SK-N-SH (cell line): Measurements from ENCODE around the gene ADAMTS13. TPM values are rescaled to one million over a fixed set of nuclear protein-coding genes. Genes with fewer than 3 reads are reported as not detected.

Experiments used
- CTCF ChIA-PET: fragments of 300-600, 350-600 bp; formaldehyde crosslinking; extraction: SDS; loops from one replicate; lab custom pipeline; 2021; lab: Yijun Ruan, JAX
- POLR2A ChIA-PET: fragments of 350-600 bp; sonication (Branson Sonifier 250); formaldehyde crosslinking; extraction: SDS; loops from one replicate; lab custom pipeline; 2020; ENCODE audit warnings: antibody characterized with exemption, inconsistent platforms; lab: Yijun Ruan, JAX
- DNase-seq: peaks from one replicate; pipeline ENCODE4 v3.0.0; 2012
- H2AFZ ChIP-seq: fragments of 200-600 bp; sonication (generic); 2 replicates; pipeline ENCODE4 v1.8.1; 2016; ENCODE audit warnings: antibody characterized with exemption, mild to moderate bottlenecking, low read depth
- H3F3A ChIP-seq: fragments of 200-600 bp; sonication (generic); replicated peaks from 2 replicates; pipeline ENCODE3; 2016; ENCODE audit warnings: antibody characterized with exemption, mild to moderate bottlenecking; ENCODE audit not compliant: insufficient read depth
- H3K27ac ChIP-seq, 2 experiments: fragments of 200-500 bp in 1 of 2; fragments of 200-600 bp in 1 of 2; sonication (Bioruptor generic) in 1 of 2; sonication (generic), shearing (Covaris generic) in 1 of 2; 2 replicates each; pipeline versions ENCODE4 v1.5.1 to v1.6.1; 2014 to 2016; ENCODE audit warnings: low read depth in 2 of 2, inconsistent platforms in 1 of 2, low read length in 1 of 2, mild to moderate bottlenecking in 1 of 2, mixed read lengths in 1 of 2
- H3K27me3 ChIP-seq: fragments of 200-600 bp; sonication (generic), shearing (Covaris generic); 2 replicates; pipeline ENCODE4 v1.6.1; 2016; ENCODE audit warnings: mixed run types; ENCODE audit not compliant: insufficient read depth
- H3K36me3 ChIP-seq, 2 experiments: fragments of 200-500 bp in 1 of 2; fragments of 200-600 bp in 1 of 2; sonication (Bioruptor generic) in 1 of 2; sonication (generic) in 1 of 2; replicated peaks in 1 of 2; 2 replicates each; pipeline versions ENCODE3 to v1.5.1; 2014 to 2016; ENCODE audit warnings: low read length in 1 of 2, mild to moderate bottlenecking in 1 of 2; ENCODE audit not compliant: insufficient read depth in 2 of 2, control insufficient read depth in 1 of 2
- H3K4me1 ChIP-seq, 2 experiments: fragments of 200-500 bp in 1 of 2; fragments of 200-600 bp in 1 of 2; sonication (Bioruptor generic) in 1 of 2; sonication (generic), shearing (Covaris generic) in 1 of 2; 2 replicates each; pipeline versions ENCODE4 v1.5.1 to v1.6.1; 2014 to 2016; ENCODE audit warnings: low read depth in 1 of 2, low read length in 1 of 2, mixed run types in 1 of 2; ENCODE audit not compliant: insufficient read depth in 2 of 2, control insufficient read depth in 1 of 2
- H3K4me2 ChIP-seq: fragments of 200-600 bp; sonication (generic), shearing (Covaris generic); 2 replicates; pipeline ENCODE4 v1.6.1; 2017; ENCODE audit warnings: mixed run types
- H3K4me3 ChIP-seq, 2 experiments: fragments of 200-500 bp in 1 of 2; fragments of 200-600 bp in 1 of 2; sonication (Bioruptor generic) in 1 of 2; sonication (generic), shearing (Covaris generic) in 1 of 2; 2 replicates each; pipeline versions ENCODE4 v1.5.1 to v1.8.1; 2014 to 2016; ENCODE audit warnings: low read depth in 2 of 2, inconsistent platforms in 1 of 2, low read length in 1 of 2, mild to moderate bottlenecking in 1 of 2, mixed read lengths in 1 of 2, moderate library complexity in 1 of 2
- H3K79me2 ChIP-seq: fragments of 200-600 bp; sonication (generic); 2 replicates; pipeline ENCODE4 v1.8.1; 2017; ENCODE audit warnings: mild to moderate bottlenecking; ENCODE audit not compliant: insufficient read depth
- H3K9ac ChIP-seq: fragments of 200-600 bp; sonication (generic); 2 replicates; pipeline ENCODE4 v1.6.1; 2017; ENCODE audit warnings: mixed run types
- H3K9me2 ChIP-seq: fragments of 200-600 bp; sonication (generic); 2 replicates; pipeline ENCODE4 v1.6.1; 2017; ENCODE audit warnings: mixed run types
- H3K9me3 ChIP-seq: fragments of 200-600 bp; sonication (generic); 2 replicates; pipeline ENCODE4 v1.6.1; 2017; ENCODE audit warnings: mixed run types, mild to moderate bottlenecking, moderate library complexity
- H4K20me1 ChIP-seq: fragments of 200-600 bp; sonication (generic); 2 replicates; pipeline ENCODE4 v1.6.1; 2017; ENCODE audit warnings: mild to moderate bottlenecking, mixed run types; ENCODE audit not compliant: insufficient read depth
- CHD2 ChIP-seq: fragments of 150-350 bp; IDR thresholded peaks from 2 replicates; pipeline ENCODE4 v1.6.1; 2018; ENCODE audit warnings: low read length; ENCODE audit not compliant: partially characterized antibody
- EZH2phosphoT487 ChIP-seq: fragments of 200-600 bp; sonication (generic); IDR thresholded peaks from 2 replicates; pipeline ENCODE4 v1.6.1; 2017; ENCODE audit warnings: low read depth, mixed run types, mild to moderate bottlenecking, antibody characterized with exemption, moderate library complexity, borderline replicate concordance
- FOXJ3 ChIP-seq: sonication (generic); formaldehyde crosslinking; IDR thresholded peaks from 2 replicates; pipeline ENCODE4 v1.5.1; 2020; ENCODE audit warnings: mild to moderate bottlenecking, missing genetic modification reagents
- JUND ChIP-seq: IDR thresholded peaks from 2 replicates; pipeline ENCODE4 v1.4.0; 2012
- MXI1 ChIP-seq: IDR thresholded peaks from 2 replicates; pipeline ENCODE4 v1.6.1; 2012; ENCODE audit warnings: mild to moderate bottlenecking, low read depth, low read length, improper control_type of control experiment
- NFIC ChIP-seq: IDR thresholded peaks from 2 replicates; pipeline ENCODE4 v1.4.0; 2012; ENCODE audit warnings: borderline replicate concordance
- NRF1 ChIP-seq: IDR thresholded peaks from 2 replicates; pipeline ENCODE4 v1.6.1; 2012; ENCODE audit warnings: low read depth, mild to moderate bottlenecking, low read length
- POLR2AphosphoS5 ChIP-seq: IDR thresholded peaks from 2 replicates; pipeline ENCODE4 v1.6.1; 2012; ENCODE audit warnings: low read depth, low read length
- RCOR1 ChIP-seq: fragments of 150-350 bp; IDR thresholded peaks from 2 replicates; pipeline ENCODE4 v1.6.1; 2017; ENCODE audit warnings: antibody characterized with exemption, low read length
- RFX5 ChIP-seq: IDR thresholded peaks from 2 replicates; pipeline ENCODE4 v1.6.1; 2012; ENCODE audit warnings: mild to moderate bottlenecking, improper control_type of control experiment, low read length
- RXRA ChIP-seq: IDR thresholded peaks from 2 replicates; pipeline ENCODE4 v1.4.0; 2012; ENCODE audit warnings: low read depth, mild to moderate bottlenecking, borderline replicate concordance
- TAF1 ChIP-seq: IDR thresholded peaks from 2 replicates; pipeline ENCODE4 v1.6.1; 2012; ENCODE audit warnings: low read depth, mild to moderate bottlenecking, low read length, moderate library complexity, borderline replicate concordance
- TEAD4 ChIP-seq: IDR thresholded peaks from 2 replicates; pipeline ENCODE4 v1.4.0; 2012; ENCODE audit warnings: mild to moderate bottlenecking, borderline replicate concordance; ENCODE audit not compliant: insufficient read depth
- WGBS: methylation state at CpG from one replicate; pipeline ENCODE4 v1.1.6; 2017; ENCODE audit warnings: low lambda C conversion rate; 5-methylcytosine and 5-hydroxymethylcytosine counted together
- polyA plus RNA-seq, 3 experiments: library from polyadenylated mRNA; depleted of rRNA; stranded (reverse); fragments of >200 nt; gene quantifications; 2 replicates each; pipeline ENCODE4 v1.2.3, GENCODE V29; 2012
- TF ChIP-seq, protein P1 (sequence below): IDR thresholded peaks from 2 replicates; pipeline ENCODE4; 2012

ADAMTS13 gene
- polyA plus RNA-seq, 1 of the 3 experiments (the other 2 are of a cell fraction) = 10.6 TPM

GRCh38 chr9:133382507-133383141, 39.5 kb upstream of the ADAMTS13 start (continued):
- TF ChIP-seq, protein P1, sequence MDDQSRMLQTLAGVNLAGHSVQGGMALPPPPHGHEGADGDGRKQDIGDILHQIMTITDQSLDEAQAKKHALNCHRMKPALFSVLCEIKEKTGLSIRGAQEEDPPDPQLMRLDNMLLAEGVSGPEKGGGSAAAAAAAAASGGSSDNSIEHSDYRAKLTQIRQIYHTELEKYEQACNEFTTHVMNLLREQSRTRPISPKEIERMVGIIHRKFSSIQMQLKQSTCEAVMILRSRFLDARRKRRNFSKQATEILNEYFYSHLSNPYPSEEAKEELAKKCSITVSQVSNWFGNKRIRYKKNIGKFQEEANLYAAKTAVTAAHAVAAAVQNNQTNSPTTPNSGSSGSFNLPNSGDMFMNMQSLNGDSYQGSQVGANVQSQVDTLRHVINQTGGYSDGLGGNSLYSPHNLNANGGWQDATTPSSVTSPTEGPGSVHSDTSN = no peak
- TF ChIP-seq TEAD4 (no peak), MXI1 (no peak), POLR2AphosphoS5 (no peak), JUND (no peak)

DNA sequence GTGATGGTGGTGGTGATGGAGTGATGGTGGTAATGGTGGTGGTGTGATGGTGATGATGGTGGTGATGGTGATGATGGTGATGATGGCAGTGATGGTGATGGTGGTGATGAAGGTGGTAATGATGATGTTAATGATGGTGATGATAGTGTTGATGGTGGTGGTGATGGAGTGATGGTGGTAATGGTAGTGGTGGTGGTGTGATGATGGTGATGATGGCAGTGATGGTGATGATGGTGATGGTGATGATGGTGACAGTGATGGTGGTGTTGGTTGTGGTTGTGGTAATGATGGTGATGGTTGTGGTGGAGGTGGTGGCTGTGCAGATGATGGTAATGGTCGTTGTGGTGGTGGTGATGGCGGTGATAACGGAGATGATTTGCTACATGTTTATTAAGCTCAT, 38.7 kb upstream of the ADAMTS13 start:
- ChIA-PET POLR2A (no interaction called here), CTCF (interaction anchor here (1.2 kb wide), 1 partner anchor 101 kb away, joined by 6 read pairs; no protein-coding TSS in a partner anchor)
- no peaks in the 10 kb centered on the region for H3F3A ChIP-seq
- H3K4me1 ChIP-seq = no peaks in the 10 kb centered on the region
- H3K27ac ChIP-seq = no peak overlapping the region
- WGBS = 96% methylated on average over 3 of the region's 3 CpGs
- H3K36me3 ChIP-seq = no peaks in the 10 kb centered on the region
- H2AFZ ChIP-seq = no peak overlapping the region
- H3K4me3 ChIP-seq = no peak overlapping the region
- H3K9ac ChIP-seq = no peak overlapping the region
- no peaks in the 10 kb centered on the region for H3K9me3 ChIP-seq
- no peaks in the 10 kb centered on the region for H3K9me2 ChIP-seq
- TF ChIP-seq NFIC (no peak), POLR2AphosphoS5 (no peak), FOXJ3 (CRISPR knock-in tag) (no peak), RFX5 (no peak), RCOR1 (no peak), NRF1 (no peak), TAF1 (no peak), CHD2 (no peak), RXRA (no peak), EZH2phosphoT487 (no peak)
- TF ChIP-seq, protein P1 = no peak
- H3K79me2 ChIP-seq = no peaks in the 10 kb centered on the region
- no peaks in the 10 kb centered on the region for H4K20me1 ChIP-seq
- no peak overlapping the region for H3K4me2 ChIP-seq
- DNase-seq = no peak
- H3K27me3 ChIP-seq = no peaks in the 10 kb centered on the region
